PC-3 (cell line): ENCODE measurements around the gene MAP6. TPM values are rescaled to one million over a fixed set of nuclear protein-coding genes. Genes with fewer than 3 reads are reported as not detected.

Experiments
- ATAC-seq: fragments of 200-7000 bp; cut with Tn5 transposase; 2 replicates; pipeline ENCODE4 v1.9.1; 2020; ENCODE audit warnings: mild to moderate bottlenecking, moderate library complexity
- BruUV-seq: library from RNA; stranded (reverse); fragments of 400-500 nt; replicated peaks from 2 replicates; lab custom pipeline; 2021; lab: Mats Ljungman, UMichigan
- CTCF ChIA-PET: fragments of 300-600 bp; sonication (Branson Sonifier 250); formaldehyde crosslinking; loops from one replicate; lab custom pipeline; 2022; ENCODE audit warnings: antibody characterized with exemption; lab: Charles Lee
- POLR2A ChIA-PET: fragments of 300-600 bp; sonication (Branson Sonifier 250); formaldehyde crosslinking; loops from one replicate; lab custom pipeline; 2022; ENCODE audit warnings: antibody characterized with exemption; ENCODE audit not compliant: unreplicated experiment; lab: Charles Lee
- DNase-seq: peaks from one replicate; pipeline ENCODE4 v3.0.0-alpha.2; 2015
- H2AFZ ChIP-seq: fragments of 300-600 bp; sonication (generic); 2 replicates; pipeline ENCODE4 v1.6.0; 2016; ENCODE audit warnings: antibody characterized with exemption, low read length
- H3F3A ChIP-seq: fragments of 300-600 bp; sonication (generic); one replicate; pipeline ENCODE4 v1.6.0; 2017; ENCODE audit warnings: antibody characterized with exemption, low read length, control low read depth, mild to moderate bottlenecking; ENCODE audit not compliant: unreplicated experiment
- H3K27ac ChIP-seq: fragments of 300-600 bp; sonication (generic); 2 replicates; pipeline ENCODE4 v1.5.1; 2016; ENCODE audit warnings: mild to moderate bottlenecking, low read length
- H3K27me3 ChIP-seq: fragments of 300-600 bp; sonication (generic); 2 replicates; pipeline ENCODE4 v1.6.1; 2016; ENCODE audit warnings: low read length, mixed read lengths
- H3K36me3 ChIP-seq: fragments of 300-600 bp; sonication (generic); 2 replicates; pipeline ENCODE4 v1.6.1; 2016; ENCODE audit warnings: low read depth, mixed run types, low read length, mixed read lengths
- H3K4me1 ChIP-seq: fragments of 300-600 bp; sonication (generic); 2 replicates; pipeline ENCODE4 v1.5.1; 2016; ENCODE audit warnings: low read length; ENCODE audit not compliant: insufficient read depth
- H3K4me2 ChIP-seq: fragments of 300-600 bp; sonication (generic); 2 replicates; pipeline ENCODE4 v1.6.0; 2016; ENCODE audit warnings: low read length
- H3K4me3 ChIP-seq: fragments of 300-600 bp; sonication (generic); 2 replicates; pipeline ENCODE4 v1.5.1; 2016; ENCODE audit warnings: mild to moderate bottlenecking, low read length, mixed read lengths
- H3K79me2 ChIP-seq: fragments of 300-600 bp; sonication (generic); 2 replicates; pipeline ENCODE4 v1.6.1; 2017; ENCODE audit warnings: low read length, mixed read lengths
- H3K9ac ChIP-seq: fragments of 300-600 bp; sonication (generic); 2 replicates; pipeline ENCODE4 v1.6.0; 2016; ENCODE audit warnings: mild to moderate bottlenecking, low read length
- H3K9me2 ChIP-seq: fragments of 300-600 bp; sonication (generic); replicated peaks from 2 replicates; pipeline ENCODE4 v1.6.1; 2016; ENCODE audit warnings: mixed run types, low read length, mixed read lengths
- H3K9me3 ChIP-seq: fragments of 300-600 bp; sonication (generic); 2 replicates; pipeline ENCODE4 v1.6.1; 2016; ENCODE audit warnings: low read length, mixed read lengths
- H4K20me1 ChIP-seq: fragments of 300-600 bp; sonication (generic); 2 replicates; pipeline ENCODE4 v1.6.1; 2016; ENCODE audit warnings: low read length, mixed read lengths
- EZH2 ChIP-seq: fragments of 300-600 bp; sonication (generic); IDR thresholded peaks from one replicate; pipeline ENCODE4 v1.6.1; 2017; ENCODE audit warnings: antibody characterized with exemption, mild to moderate bottlenecking, low read length; ENCODE audit not compliant: unreplicated experiment
- EZH2phosphoT487 ChIP-seq: fragments of 300-600 bp; sonication (generic); IDR thresholded peaks from 2 replicates; pipeline ENCODE4 v1.6.1; 2018; ENCODE audit warnings: mild to moderate bottlenecking, antibody characterized with exemption, low read length, borderline replicate concordance
- intact Hi-C: fragments of 100-400 bp; cut with micrococcal nuclease; formaldehyde crosslinking; loops from 2 replicates; pipeline ENCODE4 v1.9.0; 2023
- total RNA-seq: library from RNA; depleted of rRNA; stranded (reverse); fragments of >200 nt; gene quantifications from 2 replicates; pipeline ENCODE4 v1.2.3, GENCODE V29; 2014
- TF ChIP-seq, protein P1 (sequence below): fragments of 300-600 bp; sonication (generic); conservative IDR thresholded peaks from 2 replicates; pipeline ENCODE4 v1.5.1; 2017; ENCODE audit warnings: antibody characterized with exemption, low read depth, mild to moderate bottlenecking, low read length

Gene MAP6
- total RNA-seq, 1 experiment from 2014 or later = 0.47 TPM

DNA sequence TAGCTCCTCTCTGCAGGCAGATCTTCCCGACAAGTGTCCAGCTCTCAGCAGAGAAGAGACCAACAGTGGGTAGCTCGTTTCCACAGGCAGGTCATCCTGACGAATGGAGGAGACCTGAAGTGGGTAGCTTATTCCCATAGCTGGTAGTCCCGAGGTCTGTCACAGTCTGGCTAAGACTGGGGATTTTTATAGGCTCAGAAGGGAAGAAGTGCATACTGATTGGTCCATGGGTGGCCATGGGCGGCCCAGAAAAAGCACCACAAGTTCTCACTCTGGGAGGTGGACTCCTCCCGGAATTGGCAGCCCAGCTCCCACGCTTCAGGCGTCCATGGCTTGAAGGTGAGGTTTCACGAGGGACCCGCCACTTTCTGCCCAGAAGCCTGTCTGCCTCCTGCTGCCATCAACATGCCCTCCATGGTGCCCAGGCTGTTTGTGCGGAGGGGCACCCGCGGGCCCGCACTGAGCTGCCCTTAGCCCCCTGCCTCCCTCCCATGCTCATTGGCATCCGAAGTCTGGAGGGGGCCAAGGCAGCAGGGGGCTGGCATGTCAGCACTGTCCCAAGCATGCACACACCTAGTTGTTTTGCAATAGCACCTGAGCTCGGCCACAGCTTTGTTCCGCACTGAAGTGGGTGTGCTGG is 9.9 kb upstream of the MAP6 start:
- Histone ChIP-seq H3K9me2 (no peaks in the 10 kb centered on the region), H3K27ac (no peak overlapping the region), H3K79me2 (no peaks in the 10 kb centered on the region), H2AFZ (no peak overlapping the region), H3K9me3 (peaks cover 6% of the 10 kb centered on the region; the same call in 1 of the 2 replicates), H3K36me3 (no peaks in the 10 kb centered on the region), H3F3A (no peaks in the 10 kb centered on the region), H3K4me3 (no peak overlapping the region), H3K4me2 (no peak overlapping the region), H3K4me1 (no peaks in the 10 kb centered on the region), H3K27me3 (peaks cover 31% of the 10 kb centered on the region; the same call in 1 of the 2 replicates), H4K20me1 (no peaks in the 10 kb centered on the region), H3K9ac (no peak overlapping the region)
- ATAC-seq (no peak), DNase-seq (no peak)
- CTCF ChIA-PET = no interaction called here
- BruUV-seq = no TSS peak
- TF ChIP-seq EZH2 (no peak), EZH2phosphoT487 (no peak)
- TF ChIP-seq, protein P1, sequence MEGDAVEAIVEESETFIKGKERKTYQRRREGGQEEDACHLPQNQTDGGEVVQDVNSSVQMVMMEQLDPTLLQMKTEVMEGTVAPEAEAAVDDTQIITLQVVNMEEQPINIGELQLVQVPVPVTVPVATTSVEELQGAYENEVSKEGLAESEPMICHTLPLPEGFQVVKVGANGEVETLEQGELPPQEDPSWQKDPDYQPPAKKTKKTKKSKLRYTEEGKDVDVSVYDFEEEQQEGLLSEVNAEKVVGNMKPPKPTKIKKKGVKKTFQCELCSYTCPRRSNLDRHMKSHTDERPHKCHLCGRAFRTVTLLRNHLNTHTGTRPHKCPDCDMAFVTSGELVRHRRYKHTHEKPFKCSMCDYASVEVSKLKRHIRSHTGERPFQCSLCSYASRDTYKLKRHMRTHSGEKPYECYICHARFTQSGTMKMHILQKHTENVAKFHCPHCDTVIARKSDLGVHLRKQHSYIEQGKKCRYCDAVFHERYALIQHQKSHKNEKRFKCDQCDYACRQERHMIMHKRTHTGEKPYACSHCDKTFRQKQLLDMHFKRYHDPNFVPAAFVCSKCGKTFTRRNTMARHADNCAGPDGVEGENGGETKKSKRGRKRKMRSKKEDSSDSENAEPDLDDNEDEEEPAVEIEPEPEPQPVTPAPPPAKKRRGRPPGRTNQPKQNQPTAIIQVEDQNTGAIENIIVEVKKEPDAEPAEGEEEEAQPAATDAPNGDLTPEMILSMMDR = no peak
- POLR2A ChIA-PET = no interaction called here
- intact Hi-C loops = no loop called here

DNA sequence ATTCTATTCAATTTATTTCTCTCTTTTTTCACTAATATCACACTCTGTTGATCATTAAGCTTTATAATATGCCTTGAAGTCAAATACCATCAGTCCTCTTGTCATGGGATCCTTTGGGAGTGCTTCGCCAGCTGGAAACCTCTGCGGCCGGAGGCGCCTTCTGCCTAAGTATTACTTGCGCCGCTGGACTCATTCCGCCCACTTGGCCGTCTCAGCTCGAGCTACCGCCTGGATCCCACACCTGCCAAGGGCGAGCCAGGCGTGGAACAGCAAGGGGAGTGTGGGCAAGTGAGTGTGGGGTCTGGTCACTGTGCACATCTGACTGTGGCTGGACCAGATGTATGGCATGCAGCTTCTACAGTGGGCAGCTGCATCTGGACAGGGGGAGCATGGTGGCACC is 9.1 kb upstream of the MAP6 start:
- intact Hi-C loops = no loop called here
- BruUV-seq = no TSS peak
- Histone ChIP-seq H3F3A (no peaks in the 10 kb centered on the region), H3K4me2 (no peak overlapping the region), H3K27me3 (peaks cover 28% of the 10 kb centered on the region; the same call in 1 of the 2 replicates), H3K79me2 (no peaks in the 10 kb centered on the region), H4K20me1 (no peaks in the 10 kb centered on the region), H3K36me3 (no peaks in the 10 kb centered on the region), H3K9ac (no peak overlapping the region), H3K27ac (no peak overlapping the region), H3K4me3 (no peak overlapping the region), H2AFZ (no peak overlapping the region), H3K9me3 (peaks cover 6% of the 10 kb centered on the region; the same call in 1 of the 2 replicates), H3K9me2 (no peaks in the 10 kb centered on the region), H3K4me1 (no peaks in the 10 kb centered on the region)
- POLR2A ChIA-PET = no interaction called here
- ATAC-seq (no peak), DNase-seq (no peak)
- CTCF ChIA-PET = interaction anchor here (0.6 kb wide), 1 partner anchor 406 kb away, joined by 8 read pairs; no protein-coding TSS in a partner anchor
- TF ChIP-seq EZH2 = no peak
- TF ChIP-seq, protein P1 = no peak
- TF ChIP-seq EZH2phosphoT487 = no peak

DNA sequence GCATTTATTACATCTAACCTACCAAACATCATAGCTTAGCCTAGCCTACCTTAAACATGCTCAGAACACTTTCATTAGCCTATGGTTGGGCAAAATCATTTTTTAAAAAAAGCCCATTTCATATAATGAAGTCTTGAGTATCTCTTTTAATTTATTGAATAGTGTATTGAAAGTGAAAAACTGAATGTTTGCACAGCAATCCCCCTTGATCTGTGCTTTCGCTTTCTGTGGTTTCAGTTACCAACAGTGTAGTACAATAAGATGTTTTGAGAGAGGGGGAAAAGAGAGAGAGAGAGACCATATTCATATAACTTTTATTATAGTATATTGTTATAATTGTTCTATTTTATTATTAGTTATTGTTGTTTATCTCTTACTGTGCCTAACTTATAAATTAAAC is 8.4 kb upstream of the MAP6 start:
- H3K4me1 ChIP-seq = no peaks in the 10 kb centered on the region
- intact Hi-C loops = no loop called here
- no peaks in the 10 kb centered on the region for H4K20me1 ChIP-seq
- no peak overlapping the region for H3K9ac ChIP-seq
- no TSS peak for BruUV-seq
- TF ChIP-seq EZH2phosphoT487 = no peak
- TF ChIP-seq EZH2 = no peak
- TF ChIP-seq, protein P1 = no peak
- ChIA-PET POLR2A (no interaction called here), CTCF (no interaction called here)
- H3K4me2 ChIP-seq = no peak overlapping the region
- no peak overlapping the region for H3K4me3 ChIP-seq
- peaks cover 6% of the 10 kb centered on the region; the same call in 1 of the 2 replicates for H3K9me3 ChIP-seq
- ATAC-seq (no peak), DNase-seq (no peak)
- H3F3A ChIP-seq = no peaks in the 10 kb centered on the region
- no peak overlapping the region for H3K27ac ChIP-seq
- H3K27me3 ChIP-seq = peaks cover 28% of the 10 kb centered on the region; the same call in 1 of the 2 replicates
- no peaks in the 10 kb centered on the region for H3K36me3 ChIP-seq
- H3K79me2 ChIP-seq = no peaks in the 10 kb centered on the region
- no peak overlapping the region for H2AFZ ChIP-seq
- no peaks in the 10 kb centered on the region for H3K9me2 ChIP-seq
